T-helper 1 cell (primary cell): ENCODE measurements around the gene PTGES3.
A peak's percentile ranks its signal among the peaks of the same experiment; 100 is the strongest.
"Not testable (repeated sequence)": the region's sequence is repeated elsewhere in the genome, so short reads cannot be mapped to it uniquely, and the experiment has no call there.

Experiments
- DNase-seq, 5 donors: peaks; one replicate each; pipeline ENCODE4 v3.0.0-alpha.2; 2012 to 2020

PTGES3 gene

DNA sequence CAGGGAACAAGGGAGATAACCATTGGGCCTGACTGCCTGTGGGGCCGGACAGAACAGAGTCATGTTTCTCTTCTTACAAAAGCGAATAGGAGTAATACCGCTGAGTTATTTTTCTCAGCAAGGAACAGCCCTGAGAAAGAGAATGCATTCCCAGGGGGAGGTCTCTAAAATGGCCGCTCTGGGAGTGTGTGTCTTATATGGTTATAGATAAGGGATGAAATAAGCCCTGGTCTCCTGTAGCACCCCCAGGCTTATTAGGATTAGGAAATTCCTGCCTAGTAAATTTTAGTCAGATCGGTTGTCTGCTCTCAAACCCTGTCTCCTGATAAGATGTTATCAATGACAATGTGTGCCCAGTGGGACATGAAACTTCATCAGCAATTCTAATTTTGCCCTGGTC is 34.3 kb downstream of the PTGES3 start:
- not testable (repeated sequence) for DNase-seq

- DNase-seq, result not testable (repeated sequence)
These were observed 40.1 kb downstream of the PTGES3 start for GRCh38 chr12:56648023-56648422.

- peak; percentile 83 to 99 (median 87) for DNase-seq
These were observed 42.2 kb downstream of the PTGES3 start, which contains the start of gene ATP5F1B for GRCh38 chr12:56645717-56646446. ATP5F1B (minus strand) TSS chr12:56645984; CDS start chr12:56645963, 21 bp downstream.

GRCh38 chr12:56645201-56645716 is 42.8 kb downstream of the PTGES3 start:
- DNase-seq, result no peak

DNA sequence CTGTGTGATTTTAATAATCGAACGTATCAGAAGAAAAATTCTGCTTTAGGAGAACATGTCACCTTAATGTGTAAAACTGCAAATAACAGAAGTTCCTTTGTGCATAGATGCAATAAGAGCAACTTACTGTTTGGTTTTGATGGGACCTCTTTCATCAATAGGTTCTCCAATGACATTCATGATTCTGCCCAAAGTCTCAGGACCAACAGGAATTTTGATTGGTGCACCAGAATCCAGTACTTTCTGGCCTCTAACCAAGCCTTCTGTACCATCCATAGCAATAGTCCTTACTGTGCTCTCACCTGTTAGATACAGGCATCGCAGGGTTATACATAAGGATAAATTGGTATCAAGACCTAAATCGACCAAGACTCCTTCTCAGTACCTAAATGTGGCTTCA is 43.4 kb downstream of the PTGES3 start:
- no peak for DNase-seq

DNA sequence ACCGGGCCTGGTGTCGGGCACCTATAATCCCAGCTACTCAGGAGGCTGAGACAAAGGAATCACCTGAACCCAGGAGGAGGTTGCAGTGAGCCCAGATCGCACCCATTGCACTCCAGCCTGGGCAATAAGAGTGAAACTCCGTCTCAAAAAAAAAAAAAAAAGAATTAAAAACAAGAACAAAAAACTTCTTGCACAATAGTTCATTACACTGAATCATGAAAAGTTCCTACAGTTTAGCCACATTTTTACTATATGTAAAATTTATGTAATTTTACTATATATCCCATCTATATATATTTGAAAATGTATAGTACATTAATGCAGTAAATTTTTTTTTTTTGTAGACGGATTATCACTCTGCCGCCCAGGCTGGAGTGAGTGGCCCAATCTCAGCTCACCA is 46.9 kb downstream of the PTGES3 start:
- DNase-seq, result no peak

- DNase-seq, result no peak
These were observed 50.5 kb downstream of the PTGES3 start for GRCh38 chr12:56637621-56638020.

GRCh38 chr12:56636675-56637540 is 51.2 kb downstream of the PTGES3 start:
- DNase-seq, result peak; percentile 91 to 97 (median 94)

DNA sequence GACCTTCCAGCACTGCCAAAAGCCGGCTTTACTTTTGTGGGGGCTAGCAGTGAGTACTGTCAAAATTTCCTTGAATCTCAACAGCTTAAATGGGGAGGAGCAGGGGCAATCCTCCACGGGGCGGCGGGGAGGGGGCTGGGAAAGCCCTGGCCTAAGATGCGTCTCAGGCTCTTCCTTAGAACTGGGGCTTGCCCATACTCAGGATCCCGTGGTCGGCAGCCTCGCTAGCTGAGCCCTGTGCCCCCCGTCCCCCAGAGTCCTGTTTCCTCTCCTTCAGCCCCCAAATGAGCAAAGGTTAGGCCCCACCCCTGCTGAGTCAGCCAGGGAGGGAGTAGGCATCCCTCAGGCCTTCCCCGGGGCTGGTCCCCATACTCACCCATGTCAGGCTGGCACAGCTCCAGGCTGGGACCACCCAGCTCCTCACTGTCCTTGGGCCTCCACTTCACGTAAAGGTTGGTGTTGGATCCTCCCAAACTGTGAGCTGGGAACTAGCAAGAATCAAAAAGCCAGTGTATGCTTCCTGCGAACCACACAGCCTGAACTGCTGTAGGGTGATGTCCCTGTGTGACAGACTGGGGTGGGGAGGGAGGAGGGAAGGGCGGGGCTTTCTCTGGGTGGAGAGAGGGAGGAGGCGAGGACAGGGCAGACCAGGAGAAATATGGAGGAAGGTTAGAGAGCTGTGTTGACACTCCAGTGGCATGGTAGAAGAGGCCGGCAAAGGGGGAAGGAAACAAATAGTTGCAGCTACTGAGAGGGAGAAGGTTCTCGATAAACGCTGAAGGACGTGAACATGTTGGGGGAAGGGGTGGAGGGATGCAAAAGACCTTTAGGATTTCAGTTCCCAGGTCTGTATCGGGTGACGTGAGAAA is 52.0 kb downstream of the PTGES3 start:
- DNase-seq, result peak; percentile 70 to 86 (median 81)

DNA sequence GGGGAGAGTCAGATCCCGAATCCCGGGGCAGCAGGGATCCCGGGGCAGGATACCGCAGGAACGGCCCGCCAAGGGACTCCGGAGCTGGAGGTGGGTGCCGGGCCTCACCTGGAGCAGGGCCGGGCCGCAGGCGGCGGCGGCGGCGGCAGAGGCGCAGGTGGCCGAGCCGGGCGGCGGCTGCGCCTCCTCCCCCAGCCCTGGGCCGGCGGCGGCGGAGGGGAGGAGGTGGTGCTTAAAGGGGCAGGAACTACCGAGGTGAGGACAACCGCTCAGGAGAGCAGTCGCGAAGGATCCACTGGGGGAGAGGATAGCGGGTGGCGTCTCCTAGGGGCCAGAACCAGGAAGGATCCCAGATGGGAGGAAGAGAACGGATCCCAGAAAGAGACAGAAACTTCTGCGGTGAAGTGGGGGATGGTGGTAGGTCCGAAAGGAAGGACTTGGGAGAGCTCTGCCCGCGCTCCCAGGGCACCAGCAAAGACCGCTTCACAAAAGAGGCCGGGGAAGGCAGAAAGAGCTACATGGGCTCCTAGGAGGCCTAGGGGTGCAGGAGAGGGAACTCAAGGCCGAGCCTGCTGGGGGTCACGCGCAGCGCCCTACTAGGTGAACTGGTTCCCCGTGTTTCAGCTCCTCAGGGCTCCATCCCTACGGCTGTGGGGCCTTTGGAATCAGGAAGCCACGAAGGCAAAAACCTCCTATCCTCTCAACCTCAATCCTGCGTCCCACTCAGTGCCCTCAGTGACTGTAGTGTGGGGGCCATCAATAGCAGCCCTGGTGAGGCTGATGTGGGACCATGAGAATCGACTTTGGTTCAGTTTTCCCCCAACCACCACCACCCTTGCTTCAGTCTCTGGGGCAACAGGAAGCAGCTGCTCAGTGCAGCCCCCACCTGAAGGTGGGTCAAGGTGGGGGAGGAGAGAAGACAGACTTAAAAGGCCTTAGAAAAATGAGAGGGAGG is 53.0 kb downstream of the PTGES3 start:
- DNase-seq, result peak; percentile 43 to 71 (median 56)

DNA sequence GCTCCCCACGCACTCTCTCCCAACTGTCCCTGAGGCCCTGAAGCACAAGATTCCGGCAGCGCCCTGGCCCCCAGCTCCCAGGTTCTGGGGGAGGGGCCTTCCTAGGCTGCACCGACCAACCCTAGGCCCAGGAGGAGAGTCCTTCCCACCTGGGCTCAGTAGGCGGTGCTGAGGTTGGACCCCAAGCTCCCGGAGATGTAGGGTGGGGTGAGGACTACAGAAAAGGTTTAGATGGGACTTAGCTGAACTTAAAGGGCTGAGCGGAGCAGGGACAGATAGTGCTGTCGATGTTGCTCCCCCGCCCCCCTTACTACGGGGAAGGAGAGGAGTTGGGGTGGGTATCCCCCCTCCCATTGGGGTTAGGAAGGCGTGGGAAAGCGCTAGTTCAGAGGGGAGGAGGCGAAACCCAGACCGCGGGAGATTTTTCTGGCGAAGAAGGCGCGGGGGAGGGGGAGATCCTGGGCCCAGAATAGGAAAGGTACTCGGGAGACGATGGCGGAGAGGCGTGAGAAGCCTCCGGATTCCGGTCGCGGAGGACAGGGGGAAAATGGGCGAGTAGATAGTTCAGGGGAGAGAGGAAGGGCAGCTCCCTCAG is 53.7 kb downstream of the PTGES3 start:
- no peak for DNase-seq

DNA sequence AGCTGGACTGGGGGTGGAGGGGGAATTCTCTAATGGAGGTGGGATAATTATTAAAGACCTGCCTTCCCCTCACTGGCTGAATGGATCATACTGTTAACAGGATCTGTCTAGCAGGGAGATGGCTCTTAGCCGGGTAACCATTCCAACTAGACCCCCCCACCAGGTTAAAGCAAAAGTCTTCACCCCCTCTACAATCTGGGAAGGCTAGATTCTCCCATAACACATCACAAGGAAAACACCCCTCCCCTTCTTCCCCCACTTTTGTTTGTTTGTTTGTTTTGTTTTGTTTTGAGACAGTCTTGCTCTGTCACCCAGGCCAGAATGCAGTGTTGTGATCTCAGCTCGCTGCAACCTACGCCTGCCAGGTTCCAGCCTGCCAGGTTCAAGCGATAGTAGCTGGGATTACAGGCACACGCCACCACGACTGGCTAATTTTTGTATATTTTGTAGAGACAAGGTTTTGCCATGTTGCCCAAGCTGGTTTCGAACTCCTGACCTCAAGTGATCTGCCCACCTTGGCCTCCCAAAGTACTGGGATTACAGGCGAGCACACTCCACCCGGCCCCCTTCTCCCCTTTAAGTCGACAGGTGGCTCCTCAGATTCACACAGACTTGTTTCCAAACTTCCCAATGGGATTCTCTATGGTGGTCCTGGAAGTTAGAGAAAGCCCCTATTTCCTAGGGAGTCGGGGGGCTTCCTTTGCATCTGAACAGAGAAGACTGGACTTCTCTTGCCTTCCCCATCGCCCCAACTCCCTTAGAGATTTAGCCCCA is 54.4 kb downstream of the PTGES3 start:
- no peak for DNase-seq

- no peak for DNase-seq
These were observed 55.2 kb downstream of the PTGES3 start for GRCh38 chr12:56632701-56633467.

- peak; percentile 33 to 62 (median 38) for DNase-seq
These were observed 56.0 kb downstream of the PTGES3 start for GRCh38 chr12:56631790-56632700.

DNA sequence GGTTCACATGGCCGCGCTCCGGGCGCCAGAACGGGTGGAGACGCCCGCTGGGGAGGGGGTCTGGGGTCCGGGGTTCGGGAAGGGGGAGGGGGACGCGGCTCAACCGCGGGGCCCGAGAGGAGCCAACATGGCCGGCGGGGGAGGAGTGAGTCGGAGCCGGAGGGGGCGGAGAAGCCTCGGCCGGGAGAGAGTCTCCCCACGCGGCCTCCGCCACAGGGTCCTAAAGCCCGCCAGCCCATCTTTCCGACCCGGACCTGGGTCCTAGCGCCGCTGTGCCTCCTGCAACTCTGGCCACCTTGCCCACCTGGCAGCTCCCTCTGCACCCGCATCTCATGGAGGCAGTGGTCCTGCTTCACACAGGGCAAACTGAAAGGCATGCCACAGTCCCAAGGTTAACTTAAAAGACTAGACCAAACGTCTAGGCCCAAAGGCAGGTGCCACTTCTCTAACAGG is 57.9 kb downstream of the PTGES3 start, which contains the start of gene BAZ2A:
Gene BAZ2A, minus strand, starts transcription at position 147 of the 453 bp plus-strand sequence. CDS start 12,796 bp downstream, outside the sequence.
- DNase-seq, result peak; percentile 71 to 85 (median 77)

DNA sequence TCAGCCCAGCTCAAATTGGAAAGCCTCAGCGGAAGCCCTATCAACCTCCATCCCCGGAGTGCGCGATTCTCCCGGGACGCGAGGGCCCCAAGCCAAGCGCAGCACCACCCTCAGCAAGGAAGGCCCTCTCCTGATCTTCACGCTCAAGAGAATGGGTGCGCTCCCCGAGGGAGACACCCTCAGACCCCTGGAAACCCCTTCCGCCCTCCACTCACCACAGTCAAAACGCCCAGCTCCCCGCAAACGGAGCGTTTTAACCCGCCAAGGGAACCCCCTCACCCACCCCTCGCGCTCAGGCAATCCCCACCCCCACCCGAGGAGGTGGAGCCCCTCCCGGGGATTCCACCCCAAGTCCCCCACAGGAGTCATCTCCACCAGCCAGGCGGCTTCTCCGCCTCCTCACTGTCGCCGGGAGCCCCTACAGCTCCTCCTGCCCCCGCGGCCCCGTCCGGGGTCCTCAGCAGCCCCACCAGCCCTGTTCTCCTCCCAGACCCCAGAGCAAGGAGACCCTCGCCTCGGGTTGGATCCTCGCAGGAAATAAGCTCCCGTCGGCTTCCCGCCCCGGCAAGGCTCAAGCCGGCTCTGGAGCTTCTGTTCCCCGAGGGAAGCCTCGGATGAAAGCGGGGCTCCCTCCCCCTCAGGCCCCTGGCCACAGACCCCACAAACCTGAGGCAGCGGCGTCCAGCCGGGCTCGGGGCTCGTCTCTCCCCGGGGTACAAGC is 58.5 kb downstream of the PTGES3 start:
- peak in 4 of 5 donors; percentile 27 to 53 (median 41) for DNase-seq
